ENCODE results near the gene RASSF7. TPM values are rescaled to one million over a fixed set of nuclear protein-coding genes. Genes with fewer than 3 reads are reported as not detected.

RASSF7 gene
- polyA plus RNA-seq, 3 donors = 28.2 to 63.4 (median 54.4) TPM

GRCh38 chr11:540583-541432, 20.0 kb upstream of the RASSF7 start:
- DNase-seq (ENCODE audit: extremely low read depth in 1 of 11, low read depth in 9 of 11, low spot score in 4 of 11) = no peak

- DNase-seq (ENCODE audit: extremely low read depth in 1 of 11, low read depth in 9 of 11, low spot score in 4 of 11) = no peak
These were observed 19.3 kb upstream of the RASSF7 start for GRCh38 chr11:541433-541885.

DNA sequence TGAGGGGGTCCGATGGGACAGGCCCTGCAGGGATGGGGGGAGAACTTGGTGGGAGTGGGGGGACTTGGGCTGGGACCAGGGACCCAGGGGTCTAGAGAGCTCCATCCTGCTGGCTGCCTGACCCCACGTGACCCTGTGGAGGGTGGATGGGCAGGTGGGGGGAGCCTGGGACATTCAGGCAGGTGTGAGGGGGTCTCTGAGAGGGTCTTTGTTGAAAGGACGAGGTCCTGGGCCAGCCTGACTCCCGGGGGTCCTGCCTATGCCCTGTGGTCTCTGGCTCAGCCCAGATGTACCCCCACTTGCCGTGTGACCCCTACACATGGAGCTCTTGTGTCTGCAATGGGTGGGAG, 16.0 kb upstream of the RASSF7 start:
- DNase-seq (ENCODE audit: extremely low read depth in 1 of 11, low read depth in 9 of 11, low spot score in 4 of 11) = no peak

DNA sequence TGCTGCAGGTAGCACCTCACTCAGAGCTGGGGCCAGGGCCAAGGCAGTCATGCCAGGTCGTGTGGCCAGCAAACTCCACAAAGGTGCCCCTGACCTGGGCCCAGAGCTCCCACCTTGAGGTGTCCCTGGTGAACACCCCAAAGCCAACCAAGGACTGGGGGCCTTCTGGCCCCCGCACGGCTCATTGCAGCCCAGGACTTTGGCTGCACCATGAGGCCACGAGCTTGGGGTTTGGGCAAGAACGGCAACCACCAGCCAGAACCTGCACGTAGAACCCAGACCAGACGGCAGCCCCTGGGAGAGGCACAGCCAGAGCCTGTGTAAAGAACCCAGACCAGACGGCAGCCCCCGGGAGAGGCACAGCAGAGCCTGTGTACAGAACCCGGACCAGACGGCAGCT, 15.6 kb upstream of the RASSF7 start:
- DNase-seq (ENCODE audit: extremely low read depth in 1 of 11, low read depth in 9 of 11, low spot score in 4 of 11) = no peak

GRCh38 chr11:548700-549603, 11.8 kb upstream of the RASSF7 start:
- no peak for DNase-seq (ENCODE audit: extremely low read depth in 1 of 11, low read depth in 9 of 11, low spot score in 4 of 11)

GRCh38 chr11:550021-550745, 10.6 kb upstream of the RASSF7 start:
- no peak for DNase-seq (ENCODE audit: extremely low read depth in 1 of 11, low read depth in 9 of 11, low spot score in 4 of 11)

DNA sequence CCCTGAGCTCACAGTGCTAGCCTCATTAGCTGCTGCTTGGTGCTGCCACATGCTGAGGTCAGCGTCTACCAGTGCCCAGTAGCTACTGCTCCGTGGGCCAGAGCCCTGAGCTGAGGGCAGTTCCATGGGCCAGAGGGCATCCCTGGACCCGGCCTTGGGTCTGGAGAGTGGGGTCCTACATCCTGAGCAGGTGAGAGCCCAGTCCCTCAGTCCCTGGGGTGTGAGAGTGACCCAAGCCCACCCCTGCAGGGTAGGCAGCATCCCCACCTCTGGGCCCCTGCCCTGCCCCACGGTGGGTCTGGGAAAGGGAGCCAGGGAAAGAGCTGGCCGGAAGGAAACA, 10.1 kb upstream of the RASSF7 start:
- DNase-seq (ENCODE audit: extremely low read depth in 1 of 11, low read depth in 9 of 11, low spot score in 4 of 11) = no peak

DNA sequence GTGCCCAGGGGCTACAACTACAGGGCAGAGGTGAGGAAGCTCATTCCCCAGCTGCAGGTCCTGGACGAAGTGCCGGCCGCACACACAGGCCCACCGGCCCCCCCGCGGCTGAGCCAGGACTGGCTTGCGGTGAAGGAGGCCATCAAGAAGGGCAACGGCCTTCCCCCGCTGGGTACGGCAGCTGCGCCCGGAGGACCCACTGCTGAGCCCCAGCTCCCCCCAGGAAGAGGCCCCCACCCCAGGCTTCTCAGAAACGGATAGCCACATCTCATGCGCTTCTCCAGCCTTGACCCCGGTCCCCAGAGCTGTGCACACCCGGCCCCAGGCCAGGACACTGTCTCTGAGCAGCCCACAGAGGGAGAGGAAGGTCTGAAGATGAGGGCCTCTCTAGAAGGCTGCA, 9.6 kb upstream of the RASSF7 start:
- DNase-seq (ENCODE audit: extremely low read depth in 1 of 11, low read depth in 9 of 11, low spot score in 4 of 11) = no peak

- no peak for DNase-seq (ENCODE audit: extremely low read depth in 1 of 11, low read depth in 9 of 11, low spot score in 4 of 11)
These were observed 9.2 kb upstream of the RASSF7 start for GRCh38 chr11:551596-551995.

DNA sequence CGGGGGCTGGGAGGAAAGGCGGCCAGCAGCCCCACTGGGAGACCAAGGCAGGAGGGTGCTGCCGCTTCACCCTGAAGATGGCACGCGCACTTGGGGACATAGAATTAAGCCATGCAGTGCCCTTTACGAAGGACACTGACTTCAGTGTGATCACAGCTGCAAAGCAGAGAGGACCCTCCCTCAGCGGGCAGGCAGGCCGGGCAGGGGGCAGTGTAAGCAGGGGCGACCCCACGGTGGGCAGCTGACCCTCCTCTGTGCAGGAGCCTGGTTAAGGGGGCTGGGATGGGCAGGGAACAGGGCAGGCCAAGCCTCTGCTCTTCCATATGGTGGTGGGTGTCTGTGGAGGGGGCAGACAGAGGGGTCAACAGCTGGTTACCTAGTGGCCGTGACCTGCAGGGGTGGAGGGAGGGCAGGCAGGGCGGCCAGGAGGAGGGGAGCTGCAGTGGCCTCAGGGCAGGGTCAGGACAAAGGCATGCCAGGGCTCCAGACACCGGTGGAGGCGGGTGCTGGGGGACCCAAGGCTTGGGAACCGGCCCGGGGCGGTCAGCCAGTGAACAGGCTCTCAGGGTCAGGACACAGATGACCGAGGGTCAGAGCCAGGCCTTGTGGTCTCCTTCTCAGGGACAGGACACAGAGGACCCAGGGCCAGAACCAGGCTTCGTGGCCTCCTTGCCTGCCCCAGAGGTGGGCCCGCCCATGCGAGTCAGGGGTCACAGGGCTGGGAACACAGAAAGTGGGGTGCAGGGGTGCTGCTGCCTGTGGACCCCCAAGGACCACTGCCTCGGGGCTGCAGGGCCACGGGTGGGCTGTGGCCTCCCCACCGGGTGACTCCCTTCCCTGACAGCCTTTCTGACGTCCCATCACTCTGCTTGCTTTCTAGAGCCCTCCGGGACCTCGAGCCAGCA, 7.4 kb upstream of the RASSF7 start:
- DNase-seq (ENCODE audit: extremely low read depth in 1 of 11, low read depth in 9 of 11, low spot score in 4 of 11) = no peak

GRCh38 chr11:553988-554340, 6.8 kb upstream of the RASSF7 start:
- no peak for DNase-seq (ENCODE audit: extremely low read depth in 1 of 11, low read depth in 9 of 11, low spot score in 4 of 11)

DNA sequence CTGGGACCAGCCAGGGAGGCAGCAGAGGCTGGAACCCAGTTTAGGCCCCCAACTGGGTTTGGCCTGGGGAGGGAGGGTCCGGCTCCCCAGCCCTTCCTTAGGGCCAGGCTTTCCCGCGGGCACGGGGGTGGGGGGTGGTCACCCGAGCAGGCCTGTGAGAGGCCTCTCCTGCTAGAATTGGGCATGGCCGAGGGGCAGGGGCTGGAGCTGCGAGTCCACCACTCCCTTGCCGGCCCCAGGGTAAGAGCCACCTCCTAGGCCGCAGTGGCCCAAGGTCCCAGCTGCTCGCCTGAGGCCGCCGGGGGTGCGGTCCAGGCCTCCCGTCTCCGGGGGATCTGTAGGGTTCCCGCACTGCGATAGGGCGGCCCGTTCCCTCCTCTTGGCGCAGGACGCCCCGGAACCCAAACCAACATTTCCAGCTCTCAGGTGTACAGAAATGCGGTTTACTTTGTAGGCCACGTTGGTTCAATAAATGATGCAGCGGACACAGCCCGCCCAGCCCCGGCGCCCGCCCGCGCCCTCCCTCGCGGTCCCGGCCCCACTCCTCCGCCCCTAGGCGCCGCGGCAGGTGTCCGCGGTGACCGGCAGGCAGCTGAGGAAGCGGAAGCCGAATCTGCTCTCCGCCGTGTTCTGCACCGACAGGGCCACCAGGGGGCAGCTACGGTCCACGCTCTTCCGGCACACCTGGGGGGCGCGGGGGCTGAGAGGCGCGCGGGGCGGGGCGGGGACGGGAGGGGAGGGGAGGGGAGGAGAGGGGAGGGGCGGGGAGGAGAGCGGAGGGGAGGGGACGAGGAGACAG, 6.1 kb upstream of the RASSF7 start:
- peak in 4 of 11 donors; percentile 54 to 76 (median 64) for DNase-seq (ENCODE audit: extremely low read depth in 1 of 11, low read depth in 9 of 11, low spot score in 4 of 11)

DNA sequence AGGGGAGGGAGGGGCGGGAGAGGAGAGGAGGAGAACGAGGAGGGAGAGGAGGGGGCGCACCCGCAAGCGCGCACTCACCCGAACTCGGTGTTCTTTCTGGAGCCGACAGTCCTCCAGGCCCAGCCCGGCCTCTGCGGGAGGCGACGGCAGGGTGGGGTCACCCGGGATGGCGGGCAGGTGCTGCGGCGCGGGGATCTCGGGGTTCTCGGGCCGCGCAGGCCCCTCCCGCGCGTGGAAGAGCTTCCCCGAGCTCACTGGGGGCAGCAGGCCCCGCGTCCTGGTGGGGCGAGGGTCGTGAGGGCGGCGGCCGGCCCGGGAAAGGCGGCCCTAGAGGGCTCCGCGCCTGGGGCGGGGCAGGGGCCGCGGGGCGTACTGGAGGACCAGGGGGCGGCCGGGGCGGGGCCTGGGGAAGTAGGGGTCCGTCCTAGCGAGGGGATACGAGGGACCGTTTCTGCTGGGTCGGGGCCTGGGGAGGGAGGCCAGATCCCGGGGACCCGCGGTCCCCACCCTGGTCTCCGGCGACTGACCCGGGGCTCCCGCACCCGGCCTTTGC, 5.5 kb upstream of the RASSF7 start:
- no peak for DNase-seq (ENCODE audit: extremely low read depth in 1 of 11, low read depth in 9 of 11, low spot score in 4 of 11)

GRCh38 chr11:555780-556661, 4.7 kb upstream of the RASSF7 start:
- no peak for DNase-seq (ENCODE audit: extremely low read depth in 1 of 11, low read depth in 9 of 11, low spot score in 4 of 11)

GRCh38 chr11:556662-557256, 4.0 kb upstream of the RASSF7 start:
- no peak for DNase-seq (ENCODE audit: extremely low read depth in 1 of 11, low read depth in 9 of 11, low spot score in 4 of 11)

DNA sequence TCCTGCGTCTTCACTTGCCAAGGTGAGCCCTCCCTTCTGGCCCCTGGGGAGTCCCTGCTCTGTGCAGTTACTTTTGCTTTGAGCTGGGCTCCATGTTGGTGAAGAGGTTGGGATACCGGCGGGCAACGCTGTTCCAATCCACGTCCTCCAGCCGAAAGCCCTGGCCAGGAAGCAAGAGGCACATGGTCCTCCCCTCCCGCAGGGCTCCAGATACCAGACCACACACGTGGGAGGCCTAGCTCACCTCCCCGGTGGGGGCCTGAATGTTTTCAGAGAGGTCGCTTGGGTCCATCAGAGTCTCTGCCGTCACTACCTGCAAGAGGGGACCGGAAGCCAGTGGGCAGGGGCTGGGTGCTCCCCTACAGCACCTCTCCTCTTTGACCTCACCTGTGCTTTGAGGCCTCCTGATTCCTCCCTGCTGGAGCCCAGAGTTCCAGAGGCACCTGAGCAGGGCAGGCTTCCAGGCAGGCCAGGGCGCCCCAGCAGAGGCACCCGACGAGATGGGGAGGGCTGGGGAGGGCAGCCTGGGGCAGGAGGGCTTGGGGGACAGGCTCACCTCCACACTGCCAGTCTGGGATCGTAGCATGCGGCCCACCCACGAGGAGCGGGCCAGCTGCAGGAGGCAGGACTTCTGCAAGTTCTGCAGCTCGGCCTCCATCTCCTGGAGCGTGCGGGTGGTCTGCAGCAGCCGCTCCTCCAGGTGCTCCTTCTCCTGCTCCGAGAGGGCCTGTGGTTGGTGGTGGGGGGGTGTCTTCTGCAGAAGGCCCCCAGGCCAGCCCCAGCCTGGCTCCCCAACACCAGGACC, 3.2 kb upstream of the RASSF7 start:
- no peak for DNase-seq (ENCODE audit: extremely low read depth in 1 of 11, low read depth in 9 of 11, low spot score in 4 of 11)

Measured in renal cortex interstitium (tissue), 11 donors.